Measurements from ENCODE around the gene ZRANB1.
A peak's percentile ranks its signal among the peaks of the same experiment; 100 is the strongest.

Gene ZRANB1

GRCh38 chr10:125029584-125030242 is 87.8 kb downstream of the ZRANB1 start:
- Mint-ChIP-seq H3K4me1 (peaks cover 78% of the 10 kb centered on the region), H3K36me3 (ENCODE audit: low read depth) (peaks cover 55% of the 10 kb centered on the region), H3K9me3 (no peaks in the 10 kb centered on the region), H3K27me3 (ENCODE audit: low read depth, poor library complexity) (no peaks in the 10 kb centered on the region), H3K4me3 (peak overlapping the region; percentile 37), H3K27ac (peak overlapping the region; percentile 72)
- TF ChIP-seq CTCF (IDR thresholded peaks at IDR 0.05): no peak
- no peak for DNase-seq

DNA sequence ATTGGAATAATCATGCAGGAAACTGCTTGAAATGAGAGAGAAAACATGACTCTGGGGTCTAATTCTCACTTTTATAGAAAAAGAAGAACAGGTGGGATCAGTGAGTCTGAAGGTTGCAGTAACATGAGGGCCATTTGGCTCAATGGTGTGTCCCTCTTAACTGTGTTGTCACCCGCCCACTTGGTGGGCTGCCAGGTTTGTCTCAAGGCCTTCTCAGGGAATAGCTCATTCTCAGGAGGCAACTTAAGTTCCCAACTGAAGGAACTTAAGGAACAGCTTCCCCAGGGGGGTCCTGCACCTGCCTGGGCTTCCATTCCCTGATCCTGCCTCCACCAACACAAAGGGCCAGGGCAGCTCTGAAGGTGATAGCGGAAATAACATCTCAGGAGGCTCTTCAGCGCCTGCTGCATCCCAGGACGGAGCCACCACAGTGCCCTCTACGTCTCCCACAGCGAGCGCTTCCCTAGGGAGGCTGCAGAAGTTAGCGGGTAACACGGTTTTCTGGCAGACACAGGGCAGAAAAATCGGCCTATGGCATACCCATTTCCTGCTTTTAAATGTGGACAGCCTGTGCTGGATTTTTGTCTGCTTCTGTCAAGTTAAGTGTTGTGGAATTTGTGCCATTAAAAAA is 88.8 kb downstream of the ZRANB1 start:
- no peaks in the 10 kb centered on the region for H3K27me3 Mint-ChIP-seq (ENCODE audit: low read depth, poor library complexity)
- peaks cover 78% of the 10 kb centered on the region for H3K4me1 Mint-ChIP-seq
- no peak for TF ChIP-seq CTCF (IDR thresholded peaks at IDR 0.05)
- no peak overlapping the region for H3K4me3 Mint-ChIP-seq
- peaks cover 53% of the 10 kb centered on the region for H3K36me3 Mint-ChIP-seq (ENCODE audit: low read depth)
- no peak overlapping the region for H3K27ac Mint-ChIP-seq
- no peak for DNase-seq
- no peaks in the 10 kb centered on the region for H3K9me3 Mint-ChIP-seq

DNA sequence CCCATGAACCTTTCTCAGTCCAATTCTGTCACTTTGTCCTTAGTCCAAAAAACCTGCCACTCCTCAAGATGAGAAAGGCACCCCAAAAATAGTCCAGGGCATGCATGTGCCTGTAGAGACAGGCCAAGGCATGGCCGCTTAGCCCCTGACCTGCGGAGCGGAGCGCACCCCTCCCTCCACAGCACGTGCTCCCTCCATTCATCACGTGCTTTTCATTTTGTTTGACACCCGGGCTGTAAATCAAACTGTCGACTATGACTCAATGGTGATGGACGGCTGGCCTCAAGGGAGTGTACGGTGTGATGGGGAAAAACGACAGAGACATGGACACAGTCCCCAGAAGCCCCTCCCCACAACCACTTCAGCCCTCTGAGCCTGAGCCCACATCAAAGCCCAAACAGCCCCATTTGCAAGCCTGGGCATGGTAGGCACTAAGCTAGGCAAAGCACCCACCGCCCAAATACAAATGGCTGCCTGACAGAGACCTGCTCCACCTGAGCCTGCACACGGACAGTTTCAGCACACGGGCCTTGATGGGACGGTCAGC is 90.6 kb downstream of the ZRANB1 start:
- no peaks in the 10 kb centered on the region for H3K9me3 Mint-ChIP-seq
- peaks cover 66% of the 10 kb centered on the region for H3K36me3 Mint-ChIP-seq (ENCODE audit: low read depth)
- H3K27me3 Mint-ChIP-seq (ENCODE audit: low read depth, poor library complexity): no peaks in the 10 kb centered on the region
- peak overlapping the region; percentile 37 for H3K4me3 Mint-ChIP-seq
- TF ChIP-seq CTCF (IDR thresholded peaks at IDR 0.05): no peak
- peak overlapping the region; percentile 94 for H3K27ac Mint-ChIP-seq
- peaks cover 93% of the 10 kb centered on the region for H3K4me1 Mint-ChIP-seq
- peak; percentile 36 for DNase-seq

DNA sequence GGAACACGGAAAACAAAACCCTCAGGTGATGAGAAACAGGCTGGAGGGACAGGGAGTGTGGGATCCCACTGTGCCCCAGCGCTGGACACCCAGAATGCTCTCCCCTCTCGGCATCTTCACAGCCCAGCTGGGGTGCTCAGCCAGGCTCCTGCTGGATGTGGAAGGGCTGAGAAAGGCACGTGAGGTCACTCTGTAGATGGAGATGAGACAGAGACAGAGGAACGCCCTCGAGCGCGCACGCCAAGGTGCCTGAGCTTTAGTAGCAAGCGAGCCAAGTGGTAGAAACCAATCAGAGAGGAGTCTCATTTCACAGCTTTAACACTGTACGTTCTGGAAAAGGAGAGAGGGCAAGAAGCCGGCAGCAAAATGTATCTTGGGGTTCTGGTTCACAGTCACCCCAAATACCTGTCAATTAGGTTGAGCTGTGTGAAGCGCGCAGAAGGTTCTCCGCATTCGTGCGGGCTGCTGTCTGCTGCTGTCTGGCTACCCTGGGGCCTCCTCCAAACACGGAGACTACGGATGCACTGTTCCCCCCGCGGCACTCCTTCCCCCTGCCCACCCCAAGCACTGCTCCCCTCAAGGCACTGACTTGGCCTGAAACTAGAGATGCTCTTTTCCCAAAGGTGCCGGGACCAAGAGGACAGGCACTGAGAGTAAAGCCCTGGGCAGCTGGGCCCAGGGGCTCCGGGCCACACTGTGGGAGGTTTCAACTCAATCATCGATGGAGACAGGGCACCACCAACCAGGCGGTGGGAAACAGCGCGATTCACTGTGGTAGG is 91.4 kb downstream of the ZRANB1 start:
- Mint-ChIP-seq H3K27me3 (ENCODE audit: low read depth, poor library complexity) (no peaks in the 10 kb centered on the region), H3K27ac (peak overlapping the region; percentile 94), H3K36me3 (ENCODE audit: low read depth) (peaks cover 66% of the 10 kb centered on the region), H3K4me1 (peaks cover 94% of the 10 kb centered on the region), H3K9me3 (no peaks in the 10 kb centered on the region), H3K4me3 (peak overlapping the region; percentile 32)
- no peak for DNase-seq
- no peak for TF ChIP-seq CTCF (IDR thresholded peaks at IDR 0.05)

DNA sequence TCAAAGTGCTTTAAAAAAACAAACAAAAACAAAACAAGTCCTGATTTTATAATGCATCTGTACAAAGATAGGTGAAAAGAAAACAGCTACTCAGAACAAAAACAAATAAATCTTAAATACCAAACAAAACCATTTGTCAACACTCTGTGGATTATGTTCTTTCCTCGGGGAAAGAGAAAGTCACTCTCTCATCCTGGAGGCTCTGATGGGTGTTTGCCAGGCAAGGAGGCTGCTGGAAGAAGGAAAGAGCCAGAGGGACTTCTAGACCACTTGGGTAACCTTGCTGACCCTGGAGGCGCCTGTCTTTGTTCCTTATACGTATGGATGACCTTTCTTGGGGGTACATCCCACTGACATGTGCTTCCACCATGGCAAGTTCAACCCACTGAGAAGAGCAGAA is 92.8 kb downstream of the ZRANB1 start:
- no peaks in the 10 kb centered on the region for H3K27me3 Mint-ChIP-seq (ENCODE audit: low read depth, poor library complexity)
- peaks cover 60% of the 10 kb centered on the region for H3K36me3 Mint-ChIP-seq (ENCODE audit: low read depth)
- peak overlapping the region; percentile 90 for H3K27ac Mint-ChIP-seq
- H3K4me1 Mint-ChIP-seq: peaks cover 94% of the 10 kb centered on the region
- peak overlapping the region; percentile 48 for H3K4me3 Mint-ChIP-seq
- no peaks in the 10 kb centered on the region for H3K9me3 Mint-ChIP-seq
- DNase-seq: no peak
- no peak for TF ChIP-seq CTCF (IDR thresholded peaks at IDR 0.05)

Measured in nephron progenitor cell (in vitro differentiated cells).